ENCODE measurements around the gene ST6GALNAC6.

The ST6GALNAC6 gene

DNA sequence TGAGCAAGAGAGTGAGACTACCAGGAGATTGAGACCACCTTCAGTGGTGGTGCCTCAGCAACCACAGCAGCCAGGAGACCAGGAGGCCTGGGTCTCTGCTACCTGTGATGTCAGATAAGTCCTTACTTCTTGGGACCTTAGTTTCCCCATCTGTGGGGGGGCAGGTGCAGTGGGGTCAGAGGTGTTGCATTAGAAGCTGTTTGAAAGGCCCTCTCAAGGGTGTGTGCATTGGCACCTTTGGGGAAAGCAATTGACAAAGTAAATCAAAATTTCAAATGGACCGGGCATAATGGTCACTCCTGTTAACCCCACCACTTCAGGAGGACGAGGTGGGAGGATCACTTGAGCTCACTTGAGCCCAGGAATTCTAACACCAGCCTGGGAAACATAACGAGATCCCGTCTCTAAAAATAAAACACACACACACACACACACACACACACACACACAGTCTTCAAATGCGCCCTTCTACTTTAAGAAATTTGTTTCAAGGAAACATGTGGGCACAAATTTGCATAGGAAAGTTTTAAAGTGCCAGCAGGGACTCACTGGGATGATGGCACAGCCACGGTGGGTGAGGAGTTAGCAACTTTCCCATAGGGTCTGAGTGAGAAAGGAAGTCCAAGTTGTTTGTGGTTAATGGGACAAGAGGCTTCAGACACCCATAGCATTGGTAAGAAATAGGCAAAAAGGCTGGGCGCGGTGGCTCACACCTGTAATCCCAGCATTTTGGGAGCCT is 20.6 kb downstream of the ST6GALNAC6 start:
- no peak overlapping the region for H3K4me3 ChIP-seq (ENCODE audit: low read depth, low read length)
- TF ChIP-seq POLR2A (IDR thresholded peaks at IDR 0.05; ENCODE audit: extremely low read depth, insufficient read length) (no peak), MYC (IDR thresholded peaks at IDR 0.05; ENCODE audit: low read depth, low read length) (no peak), MAX (IDR thresholded peaks at IDR 0.05; ENCODE audit: low read depth, low read length) (no peak)
- TF ChIP-seq, protein P1, sequence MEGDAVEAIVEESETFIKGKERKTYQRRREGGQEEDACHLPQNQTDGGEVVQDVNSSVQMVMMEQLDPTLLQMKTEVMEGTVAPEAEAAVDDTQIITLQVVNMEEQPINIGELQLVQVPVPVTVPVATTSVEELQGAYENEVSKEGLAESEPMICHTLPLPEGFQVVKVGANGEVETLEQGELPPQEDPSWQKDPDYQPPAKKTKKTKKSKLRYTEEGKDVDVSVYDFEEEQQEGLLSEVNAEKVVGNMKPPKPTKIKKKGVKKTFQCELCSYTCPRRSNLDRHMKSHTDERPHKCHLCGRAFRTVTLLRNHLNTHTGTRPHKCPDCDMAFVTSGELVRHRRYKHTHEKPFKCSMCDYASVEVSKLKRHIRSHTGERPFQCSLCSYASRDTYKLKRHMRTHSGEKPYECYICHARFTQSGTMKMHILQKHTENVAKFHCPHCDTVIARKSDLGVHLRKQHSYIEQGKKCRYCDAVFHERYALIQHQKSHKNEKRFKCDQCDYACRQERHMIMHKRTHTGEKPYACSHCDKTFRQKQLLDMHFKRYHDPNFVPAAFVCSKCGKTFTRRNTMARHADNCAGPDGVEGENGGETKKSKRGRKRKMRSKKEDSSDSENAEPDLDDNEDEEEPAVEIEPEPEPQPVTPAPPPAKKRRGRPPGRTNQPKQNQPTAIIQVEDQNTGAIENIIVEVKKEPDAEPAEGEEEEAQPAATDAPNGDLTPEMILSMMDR (IDR thresholded peaks at IDR 0.05; ENCODE audit: low read depth, low read length), result no peak
- DNase-seq (ENCODE audit: low read depth), result no peak

DNA sequence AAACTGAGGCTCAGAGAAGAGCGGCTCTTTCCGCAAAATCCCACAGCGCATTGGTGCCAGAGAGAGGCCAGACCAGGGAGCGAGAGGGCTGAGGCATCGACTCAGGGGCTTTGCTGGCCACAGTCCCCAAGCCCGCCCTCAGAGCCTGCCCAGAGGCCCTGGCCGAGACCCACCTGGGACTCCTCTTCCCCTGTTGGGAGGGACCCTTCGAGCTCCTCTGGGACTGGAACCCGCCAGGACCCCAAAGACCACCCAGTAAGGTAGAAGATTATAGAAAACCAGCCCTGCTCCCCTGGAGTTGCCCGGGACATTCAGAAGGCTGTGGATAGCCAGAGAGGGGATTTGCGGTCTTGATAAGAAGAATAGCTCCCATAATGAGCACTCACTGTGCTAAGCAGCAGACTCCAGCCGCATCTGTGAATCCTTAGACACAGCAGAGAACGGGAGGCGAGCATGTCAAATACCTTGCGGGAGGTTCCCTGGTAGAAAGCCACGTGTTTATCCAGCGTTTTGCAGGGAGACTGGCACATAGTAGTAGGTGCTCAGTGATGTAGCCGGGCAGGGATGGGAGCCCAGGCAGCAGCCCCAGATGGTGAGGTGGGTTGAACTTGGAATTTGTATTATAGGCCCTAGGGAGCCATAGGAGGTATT is 21.3 kb downstream of the ST6GALNAC6 start:
- H3K4me3 ChIP-seq (ENCODE audit: low read depth, low read length), result no peak overlapping the region
- TF ChIP-seq POLR2A (IDR thresholded peaks at IDR 0.05; ENCODE audit: extremely low read depth, insufficient read length) (no peak), MAX (IDR thresholded peaks at IDR 0.05; ENCODE audit: low read depth, low read length) (no peak)
- TF ChIP-seq, protein P1 (IDR thresholded peaks at IDR 0.05; ENCODE audit: low read depth, low read length), result no peak
- no peak for DNase-seq (ENCODE audit: low read depth)

GRCh38 chr9:127877566-127877998 is 21.8 kb downstream of the ST6GALNAC6 start, which contains the start of gene AK1:
Gene AK1, minus strand, starts transcription at chr9:127877675. Its CDS starts 3,058 bp downstream, at chr9:127874617.
- no peak within 1 kb of the TSS for H3K4me3 ChIP-seq (ENCODE audit: low read depth, low read length)
- TF ChIP-seq, protein P1 (IDR thresholded peaks at IDR 0.05; ENCODE audit: low read depth, low read length), result no peak
- TF ChIP-seq MAX (IDR thresholded peaks at IDR 0.05; ENCODE audit: low read depth, low read length) (no peak), MYC (IDR thresholded peaks at IDR 0.05; ENCODE audit: low read depth, low read length) (no peak), POLR2A (IDR thresholded peaks at IDR 0.05; ENCODE audit: extremely low read depth, insufficient read length) (no peak)
- DNase-seq (ENCODE audit: low read depth), result no peak

GRCh38 chr9:127876764-127877562 is 22.4 kb downstream of the ST6GALNAC6 start:
- TF ChIP-seq, protein P1 (IDR thresholded peaks at IDR 0.05; ENCODE audit: low read depth, low read length), result no peak
- TF ChIP-seq POLR2A (IDR thresholded peaks at IDR 0.05; ENCODE audit: extremely low read depth, insufficient read length) (no peak), MAX (IDR thresholded peaks at IDR 0.05; ENCODE audit: low read depth, low read length) (no peak)
- no peak for DNase-seq (ENCODE audit: low read depth)
- H3K4me3 ChIP-seq (ENCODE audit: low read depth, low read length), result no peak overlapping the region

GRCh38 chr9:127876026-127876763 is 23.2 kb downstream of the ST6GALNAC6 start:
- no peak overlapping the region for H3K4me3 ChIP-seq (ENCODE audit: low read depth, low read length)
- DNase-seq (ENCODE audit: low read depth), result no peak
- no peak for TF ChIP-seq POLR2A (IDR thresholded peaks at IDR 0.05; ENCODE audit: extremely low read depth, insufficient read length)
- TF ChIP-seq, protein P1 (IDR thresholded peaks at IDR 0.05; ENCODE audit: low read depth, low read length), result no peak
- no peak for TF ChIP-seq MAX (IDR thresholded peaks at IDR 0.05; ENCODE audit: low read depth, low read length)
- no peak for TF ChIP-seq MYC (IDR thresholded peaks at IDR 0.05; ENCODE audit: low read depth, low read length)
